HL-60/S4 treated with retinoic acid at 250 ng/mL for 4 days and 3 days (cell line): ENCODE data around the gene ANKFN1.

Experiments
- in situ Hi-C: fragments of 300-500 bp; cut with MboI; formaldehyde crosslinking; loops from 2 replicates; pipeline ENCODE4 v1.7.0; 2022; ENCODE audit warnings: low sequenced_read_pairs

Gene ANKFN1, protein sequence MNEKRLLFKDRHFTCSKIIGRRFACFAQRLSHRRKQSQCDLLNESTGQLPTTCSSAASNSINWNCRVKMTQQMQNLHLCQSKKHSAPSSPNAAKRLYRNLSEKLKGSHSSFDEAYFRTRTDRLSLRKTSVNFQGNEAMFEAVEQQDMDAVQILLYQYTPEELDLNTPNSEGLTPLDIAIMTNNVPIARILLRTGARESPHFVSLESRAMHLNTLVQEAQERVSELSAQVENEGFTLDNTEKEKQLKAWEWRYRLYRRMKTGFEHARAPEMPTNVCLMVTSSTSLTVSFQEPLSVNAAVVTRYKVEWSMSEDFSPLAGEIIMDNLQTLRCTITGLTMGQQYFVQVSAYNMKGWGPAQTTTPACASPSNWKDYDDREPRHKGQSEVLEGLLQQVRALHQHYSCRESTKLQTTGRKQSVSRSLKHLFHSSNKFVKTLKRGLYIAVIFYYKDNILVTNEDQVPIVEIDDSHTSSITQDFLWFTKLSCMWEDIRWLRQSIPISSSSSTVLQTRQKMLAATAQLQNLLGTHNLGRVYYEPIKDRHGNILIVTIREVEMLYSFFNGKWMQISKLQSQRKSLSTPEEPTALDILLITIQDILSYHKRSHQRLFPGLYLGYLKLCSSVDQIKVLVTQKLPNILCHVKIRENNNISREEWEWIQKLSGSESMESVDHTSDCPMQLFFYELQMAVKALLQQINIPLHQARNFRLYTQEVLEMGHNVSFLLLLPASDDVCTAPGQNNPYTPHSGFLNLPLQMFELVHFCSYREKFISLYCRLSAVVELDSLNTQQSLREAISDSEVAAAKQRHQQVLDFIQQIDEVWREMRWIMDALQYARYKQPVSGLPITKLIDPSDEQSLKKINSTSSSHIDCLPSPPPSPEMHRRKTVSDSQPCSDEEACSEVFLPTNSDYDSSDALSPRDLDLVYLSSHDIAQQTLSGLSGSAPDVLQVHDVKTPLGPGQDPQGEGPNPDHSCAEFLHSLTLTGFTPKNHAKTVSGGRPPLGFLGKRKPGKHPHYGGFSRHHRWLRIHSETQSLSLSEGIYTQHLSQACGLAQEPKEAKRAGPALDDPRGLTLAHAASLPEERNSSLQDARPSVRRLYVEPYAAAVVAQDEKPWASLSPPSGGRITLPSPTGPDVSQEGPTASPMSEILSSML

DNA sequence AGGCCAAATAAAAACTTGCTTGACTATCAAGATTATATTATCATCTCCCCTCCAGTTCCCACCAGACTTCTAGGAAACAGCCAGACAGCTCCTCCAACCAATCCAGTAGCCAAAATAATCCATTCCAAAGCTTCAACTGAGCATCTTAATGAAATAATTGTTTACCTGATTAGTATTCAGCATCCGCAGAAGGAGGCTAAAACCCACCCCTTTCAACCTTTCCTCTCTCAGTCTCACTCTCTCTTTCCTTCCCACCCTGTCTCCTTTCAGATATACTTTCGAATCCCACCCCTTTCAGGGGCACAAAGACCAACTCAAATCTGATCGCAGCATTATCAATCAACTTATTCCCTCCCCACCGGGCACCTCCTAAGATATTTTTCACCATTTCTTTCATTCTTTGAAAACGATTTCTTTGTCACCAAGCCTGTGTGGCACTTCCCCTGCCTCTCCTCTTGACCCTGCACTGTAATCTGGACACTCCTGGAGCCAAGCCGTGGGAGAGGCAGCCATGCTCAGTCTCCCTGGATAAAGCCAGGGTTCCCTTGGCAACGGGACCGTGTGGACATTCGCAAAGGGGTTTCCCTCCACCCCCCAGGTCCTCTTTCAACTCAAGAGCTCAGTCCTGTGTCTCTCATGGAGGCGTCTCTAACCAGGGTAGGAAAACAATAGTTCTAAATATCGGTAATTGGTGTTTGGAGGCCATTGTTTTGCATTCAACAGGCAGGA lies at the start of gene ANKFN1:
Gene ANKFN1 (plus strand): TSS at position 602 of the 729 bp plus-strand sequence. CDS start 59,193 bp downstream, outside the sequence.
- in situ Hi-C loops: no loop called here

DNA sequence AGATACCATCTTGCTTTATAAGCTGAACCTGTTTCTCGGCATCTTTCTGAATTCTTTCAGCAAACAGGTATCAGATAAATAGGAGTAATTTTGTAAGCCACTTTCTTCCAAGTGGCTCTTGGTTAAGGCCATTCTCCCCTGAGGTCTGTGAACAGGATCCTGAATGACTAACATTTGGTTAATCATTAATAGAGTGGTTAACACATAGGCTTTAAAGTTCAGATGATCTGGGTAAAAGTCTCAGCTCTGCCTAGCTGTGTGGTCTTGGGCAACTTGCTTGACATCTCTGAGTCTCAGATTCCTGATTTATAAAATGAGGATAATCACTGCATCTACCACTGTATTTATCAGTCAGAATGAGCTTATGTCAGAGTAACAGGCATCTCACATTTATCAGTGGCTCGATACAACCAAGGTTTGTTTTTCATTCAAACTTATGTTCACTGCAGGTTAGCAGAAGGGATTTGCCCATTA lies 44.4 kb upstream of the ANKFN1 start:
- in situ Hi-C loops: no loop called here

DNA sequence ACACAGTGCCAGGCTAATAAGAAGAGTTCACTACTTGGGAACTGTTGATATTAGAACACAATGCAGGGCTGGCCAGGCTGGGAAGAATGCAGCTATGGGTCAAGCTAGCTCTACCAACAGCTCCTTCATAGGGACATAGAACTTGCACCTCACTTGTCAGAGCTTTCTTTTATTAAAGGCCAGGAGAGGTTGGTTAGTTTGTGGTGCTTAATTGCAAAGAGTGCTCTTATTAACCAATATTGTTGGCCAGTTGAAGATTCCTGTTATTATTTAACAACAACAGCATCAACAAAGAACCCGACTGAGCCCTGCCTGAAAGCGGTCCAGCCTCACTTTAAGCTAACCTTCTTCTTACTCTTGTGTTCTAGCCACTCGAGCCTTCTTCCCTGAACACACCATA lies 43.4 kb upstream of the ANKFN1 start:
- in situ Hi-C loops: no loop called here

DNA sequence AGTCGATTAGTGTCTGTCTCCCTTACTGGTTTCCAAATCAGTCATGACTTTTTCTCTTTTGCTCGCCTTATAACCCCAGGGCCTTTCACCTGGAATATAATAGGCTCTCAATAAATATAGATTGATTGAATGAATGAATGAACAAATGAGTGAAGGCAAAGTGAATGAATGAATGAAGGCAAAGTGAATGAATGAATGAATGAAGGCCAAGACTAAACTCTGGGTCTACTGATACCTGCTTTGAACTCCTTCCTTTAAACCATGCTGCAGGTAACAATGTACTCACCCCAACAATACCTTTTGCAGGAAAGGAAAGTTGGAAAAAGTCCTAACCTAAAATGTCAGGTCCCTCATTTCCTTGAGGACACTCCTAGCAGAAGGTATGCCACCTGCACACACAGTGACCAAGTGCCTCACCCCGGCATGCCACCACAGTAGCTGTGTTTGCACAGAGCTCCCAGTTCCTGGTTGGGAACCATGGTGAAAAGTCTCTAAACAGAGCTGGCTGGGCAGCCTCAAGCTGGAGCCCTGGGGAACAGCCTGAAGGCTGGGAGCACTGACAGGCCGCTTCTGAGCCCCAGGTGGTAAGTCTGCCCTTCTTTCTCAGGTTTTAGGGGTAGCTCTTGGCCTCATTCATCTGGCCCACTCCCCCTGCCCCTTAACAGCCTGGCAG lies 42.7 kb upstream of the ANKFN1 start:
- in situ Hi-C loops: no loop called here

DNA sequence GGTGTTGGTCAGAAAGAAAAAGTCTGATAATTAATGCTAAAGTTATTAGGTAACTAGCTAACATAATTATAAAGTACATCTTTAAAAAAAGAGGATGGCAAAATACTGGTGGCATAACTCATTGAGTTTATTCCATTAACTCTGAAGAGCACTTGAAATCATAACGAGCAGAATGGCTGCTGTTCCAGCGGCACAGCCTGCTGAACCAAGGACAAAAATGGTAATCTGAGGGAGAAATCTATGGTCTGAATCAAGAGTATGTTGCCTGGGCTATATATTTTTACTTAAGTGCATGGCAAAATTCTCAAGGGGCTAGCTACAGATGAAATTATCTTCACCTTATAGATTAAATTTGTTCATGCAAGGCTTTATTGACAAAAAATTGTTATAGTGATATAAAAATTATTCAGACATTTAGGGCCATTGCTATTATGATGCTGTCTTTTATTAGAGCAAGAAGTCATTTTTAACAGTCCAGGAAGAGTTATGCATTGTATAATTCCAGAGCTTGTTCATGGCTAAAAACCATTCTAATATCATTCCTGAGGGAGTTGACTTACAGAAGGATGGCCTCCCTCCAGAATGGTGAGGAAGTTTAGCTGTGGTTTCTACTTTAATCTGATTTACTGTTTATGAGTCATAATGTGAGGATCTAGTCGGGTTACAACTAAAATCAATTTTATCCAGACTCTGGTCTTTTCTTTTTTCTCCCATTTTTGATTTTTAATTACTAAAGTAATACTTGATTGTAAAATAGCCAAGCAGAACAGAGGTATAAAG lies 41.4 kb upstream of the ANKFN1 start:
- in situ Hi-C loops: no loop called here

DNA sequence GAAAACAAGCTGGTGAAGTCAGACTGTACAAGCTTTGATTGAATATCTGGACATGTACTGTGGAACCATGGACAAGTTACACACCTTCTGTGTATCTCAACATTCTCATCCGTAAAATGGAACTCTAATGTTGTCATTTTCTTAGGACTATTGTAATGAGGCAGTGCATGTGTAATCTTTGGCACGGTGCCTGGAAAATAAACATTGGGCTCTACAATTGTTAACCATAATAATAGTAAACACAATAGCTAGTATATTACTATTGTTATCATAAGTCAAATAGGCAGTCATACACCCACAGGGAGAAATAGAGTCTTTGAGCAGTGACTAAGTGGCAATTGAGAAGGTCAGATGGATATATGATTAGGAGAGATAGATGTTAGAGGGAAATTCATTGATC lies 39.8 kb upstream of the ANKFN1 start:
- in situ Hi-C loops: no loop called here

DNA sequence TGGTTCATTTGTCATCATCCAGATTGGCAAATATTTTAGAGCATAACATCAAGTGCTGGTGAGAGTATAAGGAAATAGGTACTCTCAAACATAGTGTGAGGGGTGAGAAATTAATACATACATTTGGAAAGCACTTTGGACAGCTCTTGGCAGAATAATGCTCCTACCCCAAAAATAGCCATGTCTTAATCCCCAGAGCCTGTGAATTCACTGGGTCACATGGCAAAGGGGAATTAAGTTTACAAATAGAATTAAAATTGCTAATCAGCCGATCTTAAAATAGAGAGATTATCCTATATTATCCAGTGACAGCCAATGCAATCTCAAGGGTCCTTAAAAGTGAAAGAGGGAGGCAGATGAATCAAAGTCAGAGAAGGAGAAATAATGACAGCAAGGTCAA lies 38.8 kb upstream of the ANKFN1 start:
- in situ Hi-C loops: no loop called here

DNA sequence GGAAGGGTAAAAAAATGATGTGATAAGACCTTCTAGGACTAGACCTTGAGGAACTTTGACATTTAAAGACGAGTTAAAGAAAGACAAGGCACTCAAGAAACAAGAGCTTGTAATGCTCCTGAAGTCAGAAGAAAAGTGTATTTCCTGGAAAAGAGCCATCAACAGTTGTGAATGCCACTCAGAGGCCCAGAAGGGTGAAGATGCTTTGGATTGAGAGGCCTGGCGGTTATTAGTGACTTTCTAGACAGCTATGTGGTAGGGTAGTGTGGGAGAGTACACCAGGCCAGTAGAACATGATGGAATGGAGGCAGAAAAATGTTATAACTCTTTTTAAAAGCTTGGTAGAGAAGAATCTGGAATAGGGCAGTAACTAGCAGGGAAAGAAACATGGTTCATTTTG lies 34.1 kb upstream of the ANKFN1 start:
- in situ Hi-C loops: no loop called here

DNA sequence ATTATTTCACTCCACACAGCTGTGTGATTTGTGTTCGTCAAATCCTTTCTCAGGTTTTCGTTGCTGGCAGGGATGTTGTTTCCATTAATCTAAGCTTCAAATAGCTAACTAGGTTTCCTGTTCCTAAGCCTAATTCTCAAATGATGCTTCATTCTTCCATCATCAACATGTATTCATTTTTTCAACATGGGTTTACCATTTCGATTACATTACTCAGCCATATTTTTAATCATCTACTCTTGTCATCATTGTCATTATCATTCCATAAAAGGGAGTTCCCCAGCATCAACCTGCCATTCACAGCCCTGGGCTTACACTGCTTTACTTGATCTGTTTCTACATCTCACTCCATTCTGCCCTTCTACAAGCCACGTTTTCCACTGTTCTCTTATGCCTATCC lies 33.3 kb upstream of the ANKFN1 start:
- in situ Hi-C loops: no loop called here

DNA sequence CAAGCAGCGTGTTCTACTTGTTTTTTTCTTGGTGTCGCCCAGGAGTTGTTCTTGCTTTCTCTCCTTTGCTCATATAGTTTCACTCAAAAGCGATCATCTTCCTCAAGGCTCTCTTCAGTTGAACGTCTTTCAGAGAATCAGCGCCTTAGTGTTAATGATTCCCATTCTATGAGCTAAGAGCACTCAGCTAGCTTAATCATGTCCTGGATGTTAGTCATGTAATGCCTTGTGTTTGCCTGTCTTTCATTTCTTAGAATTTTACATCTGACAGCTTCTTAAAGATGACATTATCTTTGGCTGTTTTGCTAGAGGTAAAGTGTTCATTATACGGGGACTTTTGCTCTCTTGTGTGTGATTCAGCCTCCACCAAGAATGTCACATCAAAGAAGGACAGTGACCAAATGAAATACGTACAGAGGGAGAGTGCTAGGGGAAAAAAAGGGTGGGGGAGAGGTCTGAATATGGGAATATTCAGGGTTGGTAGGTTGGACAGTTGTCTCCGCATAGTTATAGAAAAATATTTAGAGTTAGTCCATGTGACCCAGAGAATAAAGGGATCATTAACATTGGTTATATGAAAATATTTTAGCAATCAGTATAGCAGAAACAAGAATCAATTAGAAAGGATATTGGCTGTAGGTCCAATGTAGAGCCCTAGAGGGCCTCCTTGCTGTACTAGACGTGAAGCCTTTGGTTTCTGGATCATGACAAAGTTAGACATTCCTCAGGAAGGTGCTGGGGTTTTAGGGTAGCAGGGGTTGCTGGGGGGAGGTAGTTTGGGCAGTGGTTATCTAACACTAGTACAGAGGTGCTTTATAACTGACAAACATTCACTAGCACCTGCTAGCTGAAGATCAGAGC lies 31.9 kb upstream of the ANKFN1 start:
- in situ Hi-C loops: no loop called here

DNA sequence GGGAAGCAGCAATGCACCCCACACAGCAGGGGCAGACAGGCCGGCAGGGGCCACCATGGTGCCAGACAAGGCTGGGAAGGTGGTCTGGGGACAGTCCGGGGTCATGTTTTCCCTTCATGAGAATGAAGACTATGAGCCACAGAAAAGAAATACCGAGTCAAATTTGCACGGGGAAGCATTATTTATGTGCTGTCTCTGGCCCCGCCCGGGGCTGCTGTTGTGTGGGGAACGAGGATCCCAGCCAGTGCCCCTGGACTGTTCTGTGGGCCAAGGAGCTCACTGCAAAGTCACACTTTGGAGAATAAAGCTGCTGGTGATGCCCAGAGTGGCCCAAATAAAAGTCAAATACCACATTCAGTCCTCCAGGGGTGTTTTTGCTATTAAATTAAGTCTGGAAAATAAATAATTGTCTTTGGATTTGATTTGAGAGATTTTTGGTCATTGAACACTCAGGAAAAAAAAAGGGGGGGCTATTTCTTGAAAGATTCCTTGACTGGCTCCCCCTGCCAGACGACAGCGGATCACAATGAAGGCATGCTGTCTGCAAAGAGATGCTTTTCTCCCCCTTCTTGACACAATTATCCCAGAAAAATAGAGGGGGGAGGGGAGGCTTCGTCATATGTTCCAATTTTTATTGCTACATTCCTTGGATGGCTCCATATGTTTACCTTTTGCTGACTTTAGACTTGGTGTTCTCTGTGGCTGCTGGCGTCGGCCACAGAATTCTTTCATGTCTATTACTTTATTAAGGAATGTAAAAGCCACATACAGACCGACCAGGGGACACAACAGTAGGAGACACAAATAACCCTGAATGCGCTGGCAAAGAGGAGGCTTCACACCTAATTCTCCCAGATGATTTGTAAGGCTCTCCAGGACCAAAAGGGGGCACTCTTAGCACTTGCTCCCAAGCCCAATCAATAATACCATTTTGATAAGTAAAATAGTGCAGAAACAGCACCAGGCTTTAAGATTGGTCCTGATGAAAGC lies 27.1 kb upstream of the ANKFN1 start:
- in situ Hi-C loops: loop anchor here (25.0 kb wide), 1 partner anchor 186 kb away; no protein-coding TSS in a partner anchor

DNA sequence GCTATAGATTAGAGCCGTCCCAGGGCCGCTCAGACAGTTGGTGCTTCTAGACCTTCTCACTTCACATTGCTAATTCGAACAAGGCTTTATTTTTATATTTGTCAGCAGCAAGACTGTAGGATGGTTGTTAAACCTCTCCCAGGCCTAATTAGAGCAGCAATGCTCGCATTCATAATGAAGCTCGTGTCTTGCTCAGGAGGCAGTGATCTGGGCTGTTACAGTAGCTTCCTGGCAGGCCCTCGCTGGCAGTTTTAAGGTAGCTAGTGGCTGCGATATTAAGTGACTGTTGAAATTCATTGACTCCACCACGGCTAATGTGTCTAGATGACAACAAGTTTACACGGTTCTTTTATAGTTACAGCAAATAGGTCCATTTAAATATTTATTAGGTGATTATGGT lies 23.2 kb upstream of the ANKFN1 start:
- in situ Hi-C loops: loop anchor here (25.0 kb wide), 1 partner anchor 182 kb away; no protein-coding TSS in a partner anchor

DNA sequence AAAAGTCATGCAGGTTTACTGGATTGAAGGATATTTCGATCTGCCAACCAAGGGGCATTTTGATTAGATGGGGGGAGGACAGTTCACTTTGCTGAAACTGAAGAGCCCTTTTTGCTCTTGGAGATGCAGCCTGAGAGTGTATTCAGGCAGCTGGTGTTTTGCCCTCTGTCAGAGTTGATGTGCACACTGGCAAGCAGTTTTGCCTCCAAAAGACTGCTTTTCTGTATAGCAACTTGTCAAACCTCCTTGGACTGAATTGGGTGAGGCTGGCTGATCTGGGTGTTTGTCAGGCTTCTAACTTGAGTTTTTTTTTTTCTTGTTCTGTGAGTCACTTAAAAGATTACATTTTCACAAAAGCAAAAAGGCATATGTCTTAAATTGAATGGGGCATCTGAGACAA lies 22.6 kb upstream of the ANKFN1 start:
- in situ Hi-C loops: loop anchor here (25.0 kb wide), 1 partner anchor 182 kb away; no protein-coding TSS in a partner anchor

DNA sequence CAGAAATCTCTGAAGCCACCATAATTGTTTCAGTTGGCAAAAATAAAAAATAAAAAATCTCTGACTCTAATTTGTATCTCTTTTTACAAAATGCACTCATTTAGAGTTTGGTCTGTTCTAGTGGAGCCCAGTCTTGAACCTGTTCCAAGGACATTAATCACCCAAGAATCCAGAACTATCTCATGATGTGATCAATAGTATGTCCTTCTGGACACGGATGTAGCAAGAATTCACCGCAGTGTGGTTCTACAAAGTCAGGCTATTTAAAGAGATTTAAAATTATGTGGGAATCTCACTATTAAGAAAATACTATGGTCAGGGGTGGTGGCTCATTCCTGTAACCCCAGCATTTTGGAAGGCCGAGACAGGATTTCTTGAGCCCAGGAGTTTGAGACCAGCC lies 21.8 kb upstream of the ANKFN1 start:
- in situ Hi-C loops: loop anchor here (25.0 kb wide), 1 partner anchor 181 kb away; no protein-coding TSS in a partner anchor

DNA sequence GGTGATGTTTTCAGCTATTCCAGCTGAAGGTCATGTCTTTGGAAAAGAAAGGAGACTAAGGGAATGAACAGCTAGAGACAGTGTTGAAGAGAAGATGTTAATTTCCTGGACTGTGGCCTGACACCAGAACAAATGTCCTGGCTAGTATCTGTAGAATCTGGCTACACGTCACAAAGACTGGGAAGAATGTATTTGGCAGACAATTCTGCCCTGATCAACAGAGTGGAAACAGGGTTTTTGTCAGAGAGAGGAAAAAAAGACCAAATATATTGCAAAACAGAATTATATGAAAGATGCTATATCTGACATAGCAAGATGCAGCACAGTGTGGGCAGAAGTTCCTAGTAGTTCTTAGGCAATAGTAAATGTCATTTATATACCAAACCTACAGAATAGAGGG lies 17.0 kb upstream of the ANKFN1 start:
- in situ Hi-C loops: loop anchor here (25.0 kb wide), 1 partner anchor 176 kb away; no protein-coding TSS in a partner anchor

DNA sequence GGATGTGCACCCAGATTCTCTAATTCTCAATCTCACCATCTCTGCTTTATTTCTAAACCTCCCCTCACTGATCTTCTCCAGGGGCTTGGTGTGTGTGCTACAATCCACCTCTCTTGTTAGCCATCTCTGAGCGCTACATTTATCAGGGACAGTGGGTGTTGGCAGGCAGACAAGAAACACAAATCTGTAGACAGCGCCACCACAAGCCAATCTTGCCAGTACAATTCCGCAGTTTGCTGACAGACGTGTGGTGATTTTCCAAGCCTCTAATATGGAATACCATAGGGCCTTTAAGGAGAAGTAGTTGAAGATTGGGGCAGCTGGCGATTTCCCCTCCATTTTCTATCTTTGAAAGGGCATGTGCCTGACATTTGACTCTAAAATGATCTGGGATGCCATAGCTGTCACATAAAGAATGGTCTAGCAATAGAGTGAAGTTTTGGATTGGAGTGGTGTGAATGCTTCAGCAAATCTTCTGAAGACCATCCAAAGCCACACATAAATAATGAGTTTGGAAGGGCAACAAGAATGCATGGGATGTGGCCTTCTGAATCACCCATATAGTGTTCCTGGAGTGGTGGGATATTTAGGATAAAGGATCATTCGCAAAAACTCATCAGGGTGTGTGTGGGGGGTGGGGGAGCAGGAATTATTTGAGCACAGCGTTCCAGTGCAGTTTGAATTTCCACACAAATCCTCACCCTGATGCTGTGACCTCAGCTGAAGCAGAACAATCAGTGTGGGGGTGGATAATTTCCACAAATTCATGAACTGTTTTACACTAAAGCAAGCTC lies 12.0 kb upstream of the ANKFN1 start:
- in situ Hi-C loops: loop anchor here (25.0 kb wide), 1 partner anchor 171 kb away; no protein-coding TSS in a partner anchor
